Endothelial cell (in vitro differentiated cells): ENCODE results near the gene TAGLN3. TPM values are rescaled to one million over a fixed set of nuclear protein-coding genes. Genes with fewer than 3 reads are reported as not detected.

Source experiments
- DNase-seq: peaks from one replicate; pipeline ENCODE4 v3.0.0; 2021; ENCODE audit warnings: low spot score
- H3K27ac Mint-ChIP-seq: one replicate; pipeline ENCODE4 v1.8.0; 2021; ENCODE audit warnings: mixed read lengths, inconsistent platforms; ENCODE audit not compliant: unreplicated experiment
- H3K27me3 Mint-ChIP-seq: one replicate; pipeline ENCODE4 v1.8.0; 2021; ENCODE audit warnings: mild to moderate bottlenecking, moderate library complexity, mixed read lengths, inconsistent platforms; ENCODE audit not compliant: unreplicated experiment
- H3K36me3 Mint-ChIP-seq: one replicate; pipeline ENCODE4 v1.8.0; 2021; ENCODE audit warnings: mild to moderate bottlenecking, low read depth, mixed read lengths, inconsistent platforms; ENCODE audit not compliant: unreplicated experiment
- H3K4me1 Mint-ChIP-seq: one replicate; pipeline ENCODE4 v1.8.0; 2021; ENCODE audit warnings: mild to moderate bottlenecking, mixed read lengths, inconsistent platforms; ENCODE audit not compliant: unreplicated experiment
- H3K4me3 Mint-ChIP-seq: one replicate; pipeline ENCODE4 v1.8.0; 2021; ENCODE audit warnings: mild to moderate bottlenecking, mixed read lengths, inconsistent platforms; ENCODE audit not compliant: unreplicated experiment
- H3K9me3 Mint-ChIP-seq: one replicate; pipeline ENCODE4 v1.8.0; 2021; ENCODE audit warnings: mixed read lengths, inconsistent platforms; ENCODE audit not compliant: unreplicated experiment
- total RNA-seq: library from RNA; stranded (reverse); fragmentation: NEBNext Ultra II Directional; extraction: Animal tissue kit (Norgen Biotek cat#: 25700); gene quantifications from one replicate; pipeline ENCODE4 v1.2.1, GENCODE V29; 2021; ENCODE audit not compliant: unreplicated experiment
- TF ChIP-seq, protein P1 (sequence below): fragments of 200-600 bp; sonication (generic); IDR thresholded peaks from one replicate; pipeline ENCODE4 v1.5.0; 2021; ENCODE audit warnings: antibody characterized with exemption; ENCODE audit not compliant: unreplicated experiment

TAGLN3 gene
- total RNA-seq, 1 donor from 2014 or later = 0.72 TPM

DNA sequence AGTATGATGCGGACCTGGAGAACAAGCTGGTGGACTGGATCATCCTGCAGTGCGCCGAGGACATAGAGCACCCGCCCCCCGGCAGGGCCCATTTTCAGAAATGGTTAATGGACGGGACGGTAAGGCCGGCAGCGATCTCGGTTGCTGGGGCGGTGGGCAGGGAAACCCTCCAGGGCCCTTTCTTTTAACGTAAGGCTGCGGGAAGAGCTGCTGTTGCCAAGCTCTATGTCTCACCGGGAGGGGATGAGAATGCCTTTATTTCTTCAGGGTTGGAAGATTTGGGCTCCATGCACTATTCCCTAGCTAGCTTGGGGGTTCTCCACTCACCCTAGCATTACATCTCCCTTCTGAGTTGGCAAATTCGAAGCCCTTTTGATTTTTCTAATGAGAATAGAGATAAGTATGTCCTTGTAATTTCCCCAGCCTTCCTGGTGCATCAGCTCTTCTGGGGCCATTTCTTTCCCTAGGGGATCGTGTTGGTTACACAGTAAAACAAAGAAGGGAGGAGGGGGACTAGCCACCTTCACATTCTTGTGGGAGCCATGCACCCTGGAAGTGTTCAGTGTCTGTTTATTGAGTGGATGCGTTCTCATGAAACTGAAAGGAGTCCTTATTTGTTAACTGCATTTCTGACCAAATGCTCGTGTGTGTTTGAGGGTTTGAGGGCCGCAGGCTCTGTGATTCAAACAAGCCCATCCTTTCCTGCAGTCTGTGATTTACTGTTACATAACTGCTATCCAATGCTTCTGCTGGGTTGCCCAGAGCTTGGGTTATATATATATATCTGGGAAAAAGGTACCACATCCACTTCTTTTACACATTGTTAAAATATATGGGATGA is 982 bp downstream of the TAGLN3 start:
- Mint-ChIP-seq H3K27me3 (peaks cover 3% of the 10 kb centered on the region), H3K4me1 (peaks cover 14% of the 10 kb centered on the region), H3K27ac (no peak overlapping the region), H3K4me3 (peak overlapping the region; percentile 82), H3K36me3 (no peaks in the 10 kb centered on the region), H3K9me3 (no peaks in the 10 kb centered on the region)
- TF ChIP-seq, protein P1, sequence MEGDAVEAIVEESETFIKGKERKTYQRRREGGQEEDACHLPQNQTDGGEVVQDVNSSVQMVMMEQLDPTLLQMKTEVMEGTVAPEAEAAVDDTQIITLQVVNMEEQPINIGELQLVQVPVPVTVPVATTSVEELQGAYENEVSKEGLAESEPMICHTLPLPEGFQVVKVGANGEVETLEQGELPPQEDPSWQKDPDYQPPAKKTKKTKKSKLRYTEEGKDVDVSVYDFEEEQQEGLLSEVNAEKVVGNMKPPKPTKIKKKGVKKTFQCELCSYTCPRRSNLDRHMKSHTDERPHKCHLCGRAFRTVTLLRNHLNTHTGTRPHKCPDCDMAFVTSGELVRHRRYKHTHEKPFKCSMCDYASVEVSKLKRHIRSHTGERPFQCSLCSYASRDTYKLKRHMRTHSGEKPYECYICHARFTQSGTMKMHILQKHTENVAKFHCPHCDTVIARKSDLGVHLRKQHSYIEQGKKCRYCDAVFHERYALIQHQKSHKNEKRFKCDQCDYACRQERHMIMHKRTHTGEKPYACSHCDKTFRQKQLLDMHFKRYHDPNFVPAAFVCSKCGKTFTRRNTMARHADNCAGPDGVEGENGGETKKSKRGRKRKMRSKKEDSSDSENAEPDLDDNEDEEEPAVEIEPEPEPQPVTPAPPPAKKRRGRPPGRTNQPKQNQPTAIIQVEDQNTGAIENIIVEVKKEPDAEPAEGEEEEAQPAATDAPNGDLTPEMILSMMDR = no peak
- no peak for DNase-seq

DNA sequence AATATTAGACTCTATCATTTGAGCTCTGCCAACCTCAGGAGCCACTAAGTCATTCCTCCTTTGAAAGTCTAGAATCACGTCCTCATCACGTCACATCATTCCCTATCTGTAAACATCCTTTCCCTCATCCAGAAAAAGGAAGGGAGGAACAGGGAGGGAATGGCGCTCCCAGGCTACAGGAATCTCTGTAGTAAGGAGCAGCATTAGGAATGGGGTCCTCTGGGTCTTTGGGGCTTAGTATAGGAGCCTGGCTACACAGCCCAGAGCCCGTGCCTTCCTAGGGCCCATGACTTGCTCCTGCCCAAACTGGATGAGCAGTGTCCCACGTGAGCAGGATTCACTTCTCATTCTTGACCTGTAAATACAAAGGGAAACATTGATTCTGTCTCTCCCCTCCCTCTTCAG is 1.6 kb downstream of the TAGLN3 start:
- TF ChIP-seq, protein P1 = no peak
- H3K4me1 Mint-ChIP-seq = peaks cover 14% of the 10 kb centered on the region
- H3K27me3 Mint-ChIP-seq = peaks cover 3% of the 10 kb centered on the region
- no peak overlapping the region for H3K27ac Mint-ChIP-seq
- DNase-seq = no peak
- no peaks in the 10 kb centered on the region for H3K36me3 Mint-ChIP-seq
- no peak overlapping the region for H3K4me3 Mint-ChIP-seq
- no peaks in the 10 kb centered on the region for H3K9me3 Mint-ChIP-seq

DNA sequence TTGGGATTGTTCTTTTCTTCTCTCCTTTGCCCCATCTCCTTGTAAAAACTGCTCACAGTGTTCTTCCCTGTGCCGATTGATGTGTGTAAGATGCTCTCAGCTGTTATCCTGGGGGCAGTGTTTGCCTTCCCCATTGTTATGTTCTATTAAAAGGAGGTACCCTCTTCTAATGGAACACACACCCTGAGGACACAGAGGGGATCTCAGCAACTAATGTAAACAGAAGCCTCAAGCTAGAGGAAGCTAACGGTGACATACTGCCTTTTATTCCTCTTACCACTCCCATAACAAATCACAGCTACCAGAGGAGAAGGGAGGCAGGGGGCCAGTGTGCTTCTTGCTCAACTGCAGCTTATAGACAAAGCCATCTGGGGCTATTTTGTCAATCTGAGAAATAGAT is 2.2 kb downstream of the TAGLN3 start:
- Mint-ChIP-seq H3K36me3 (no peaks in the 10 kb centered on the region), H3K4me1 (peaks cover 14% of the 10 kb centered on the region), H3K9me3 (no peaks in the 10 kb centered on the region), H3K27ac (no peak overlapping the region), H3K4me3 (no peak overlapping the region), H3K27me3 (peaks cover 3% of the 10 kb centered on the region)
- no peak for DNase-seq
- TF ChIP-seq, protein P1 = no peak

DNA sequence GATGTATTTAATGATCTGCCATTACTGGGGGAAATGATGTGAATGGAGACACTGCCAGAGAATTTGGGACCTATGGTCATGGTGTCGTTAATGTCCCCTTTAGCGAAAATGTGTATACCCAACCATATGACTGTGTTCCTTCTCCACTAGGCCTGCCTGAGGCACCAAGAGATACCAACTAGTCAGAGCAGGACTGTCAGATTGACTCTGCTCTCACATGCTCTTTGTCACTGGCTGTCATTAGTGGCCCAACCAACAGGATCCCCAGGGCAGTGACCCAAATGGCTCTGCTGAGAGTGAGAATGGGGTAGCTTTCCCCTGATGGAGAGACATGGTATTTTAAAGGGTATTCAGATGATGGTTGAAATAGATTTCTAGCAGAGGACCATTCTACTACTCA is 2.8 kb downstream of the TAGLN3 start:
- peaks cover 3% of the 10 kb centered on the region for H3K27me3 Mint-ChIP-seq
- DNase-seq = no peak
- no peak overlapping the region for H3K27ac Mint-ChIP-seq
- peaks cover 14% of the 10 kb centered on the region for H3K4me1 Mint-ChIP-seq
- no peak overlapping the region for H3K4me3 Mint-ChIP-seq
- H3K36me3 Mint-ChIP-seq = no peaks in the 10 kb centered on the region
- no peaks in the 10 kb centered on the region for H3K9me3 Mint-ChIP-seq
- TF ChIP-seq, protein P1 = no peak
